HG02884 (cell line): ENCODE results near the gene FABP1.

Experiments used
- ATAC-seq: cut with Tn5 transposase; IDR thresholded peaks from one replicate; pipeline ENCODE4 v1.9.1; 2021; ENCODE audit warnings: mild to moderate bottlenecking, moderate library complexity; ENCODE audit not compliant: unreplicated experiment

The FABP1 gene

DNA sequence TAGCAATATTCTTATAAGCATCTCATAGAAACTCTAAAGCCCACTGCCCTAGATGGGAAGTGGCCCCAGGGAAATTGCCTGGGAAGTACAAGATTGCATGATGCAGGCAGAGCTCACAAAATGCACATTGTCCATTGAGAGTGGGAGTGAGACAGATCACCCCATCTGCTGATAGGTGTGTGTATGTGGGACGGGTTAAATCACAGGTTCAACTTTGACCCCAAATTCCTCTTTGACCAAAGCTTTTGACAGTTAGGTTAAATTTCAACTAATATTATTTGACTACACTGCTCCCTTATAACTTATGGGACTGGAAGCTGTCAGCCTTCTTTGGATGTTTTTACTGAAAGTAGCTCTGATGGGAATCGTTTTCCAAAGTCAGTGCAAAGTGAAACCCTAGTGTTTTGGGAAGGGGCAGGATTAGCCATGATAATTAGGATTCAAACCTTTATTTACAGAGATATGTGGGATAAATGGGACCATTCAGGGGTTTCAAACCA lies 11.4 kb upstream of the FABP1 start:
- ATAC-seq = no peak

- ATAC-seq = no peak
Measured at GRCh38 chr2:88137833-88138232, 10.0 kb upstream of the FABP1 start.

- ATAC-seq = no peak
Measured at GRCh38 chr2:88136817-88137216, 9.0 kb upstream of the FABP1 start.

DNA sequence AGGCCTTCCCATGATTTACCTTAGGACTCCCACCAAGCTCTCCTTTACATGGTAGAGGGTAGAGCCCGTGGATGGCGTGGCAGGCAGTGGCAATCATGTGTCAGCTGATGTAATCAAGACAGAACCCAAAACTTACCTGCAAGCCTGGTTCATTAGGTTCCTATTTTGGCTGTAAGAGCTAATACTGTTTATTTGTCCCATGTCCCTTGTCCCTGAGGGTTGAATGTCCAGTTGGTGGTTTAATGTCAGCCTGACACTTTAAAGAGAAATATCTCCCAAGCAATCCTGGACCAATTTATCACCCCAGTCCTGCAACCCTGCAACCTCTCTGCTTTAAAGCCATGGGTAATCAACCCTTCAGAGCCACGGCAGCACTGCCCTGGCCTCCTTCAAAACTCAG lies 6.0 kb upstream of the FABP1 start:
- ATAC-seq = no peak

DNA sequence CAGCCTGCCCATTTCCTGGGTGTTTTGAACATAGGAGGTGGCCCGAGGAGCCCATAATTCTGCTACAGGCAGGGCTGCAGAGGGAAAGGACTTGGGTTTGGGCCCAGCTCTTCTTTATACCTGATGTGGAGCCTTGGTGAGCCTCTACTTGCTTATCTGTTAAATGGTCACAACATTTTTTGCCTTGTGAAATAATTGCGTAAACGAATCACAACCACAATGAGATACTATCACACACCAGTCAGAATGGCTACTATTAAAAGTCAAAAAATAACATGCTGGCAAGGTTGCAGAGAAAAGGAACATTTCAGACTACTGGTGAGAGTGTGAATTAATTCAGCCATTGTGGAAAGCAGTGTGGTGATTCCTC lies 4.1 kb upstream of the FABP1 start:
- no peak for ATAC-seq

GRCh38 chr2:88131201-88131998 lies 3.5 kb upstream of the FABP1 start:
- no peak for ATAC-seq

DNA sequence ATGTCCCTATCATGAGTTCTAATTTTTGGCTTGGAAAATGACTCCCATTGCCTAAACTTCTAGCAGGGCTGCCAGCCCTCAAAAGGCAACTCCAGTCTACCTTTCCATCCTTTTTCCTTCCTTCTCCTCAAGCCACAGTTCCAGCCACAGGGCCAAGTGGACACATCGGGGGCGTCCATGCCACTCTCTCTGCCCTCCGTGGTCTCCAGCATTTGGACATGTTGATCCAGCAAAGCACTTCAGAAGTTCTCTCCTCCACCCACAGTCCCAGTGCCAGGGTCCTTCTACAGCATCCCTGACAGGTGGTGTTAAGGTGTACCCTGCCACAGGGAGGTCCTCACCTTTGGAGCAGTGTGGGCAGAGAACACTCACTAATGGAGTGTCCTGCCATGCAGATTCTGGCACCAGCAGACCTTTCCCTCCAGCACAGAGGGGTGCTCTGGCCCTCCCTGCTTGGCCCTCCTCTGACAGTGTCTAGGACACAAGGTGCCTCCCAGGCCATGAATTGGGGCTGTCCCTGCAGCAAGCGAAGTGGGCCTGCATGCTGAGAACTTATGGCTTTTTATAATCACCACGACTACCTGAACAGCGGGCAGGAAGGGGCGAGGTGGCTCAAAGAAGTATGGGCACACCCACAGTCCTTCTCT lies 1.6 kb upstream of the FABP1 start:
- no peak for ATAC-seq

DNA sequence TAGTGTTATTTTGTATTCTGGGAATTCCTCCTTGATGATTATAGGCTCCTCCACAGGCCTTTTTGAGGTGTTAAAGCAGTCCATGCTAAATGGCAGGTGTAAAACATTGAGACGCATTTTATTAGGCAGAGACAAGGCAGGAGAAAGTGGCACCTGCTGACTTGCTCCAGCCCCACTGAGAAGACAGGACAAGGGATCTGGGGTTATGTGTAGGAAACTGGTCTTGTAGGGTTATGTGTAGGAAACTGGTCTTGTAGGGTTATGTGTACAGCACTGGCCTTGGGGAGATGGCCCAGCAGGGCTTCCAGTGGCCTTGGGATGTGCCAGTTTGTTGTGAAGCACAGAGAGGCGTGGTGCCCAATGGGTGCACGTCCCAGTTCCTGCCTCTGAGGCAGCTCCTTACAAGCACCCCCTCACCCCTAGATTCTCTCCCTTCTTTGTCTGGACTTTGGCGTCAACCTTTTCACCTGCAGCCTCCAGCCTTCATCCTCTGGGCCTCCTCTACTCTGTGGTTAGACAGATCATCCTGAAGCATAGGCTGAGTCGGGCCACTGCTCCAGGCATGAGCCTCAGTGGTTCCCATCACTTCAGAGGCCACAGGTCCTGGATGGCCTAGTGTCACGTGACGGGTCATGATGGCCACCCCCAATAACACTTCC lies 921 bp upstream of the FABP1 start:
- ATAC-seq = no peak

GRCh38 chr2:88127638-88127887 lies 299 bp downstream of the FABP1 start:
- no peak for ATAC-seq

- ATAC-seq = no peak
Measured at GRCh38 chr2:88126772-88127637, 857 bp downstream of the FABP1 start.

DNA sequence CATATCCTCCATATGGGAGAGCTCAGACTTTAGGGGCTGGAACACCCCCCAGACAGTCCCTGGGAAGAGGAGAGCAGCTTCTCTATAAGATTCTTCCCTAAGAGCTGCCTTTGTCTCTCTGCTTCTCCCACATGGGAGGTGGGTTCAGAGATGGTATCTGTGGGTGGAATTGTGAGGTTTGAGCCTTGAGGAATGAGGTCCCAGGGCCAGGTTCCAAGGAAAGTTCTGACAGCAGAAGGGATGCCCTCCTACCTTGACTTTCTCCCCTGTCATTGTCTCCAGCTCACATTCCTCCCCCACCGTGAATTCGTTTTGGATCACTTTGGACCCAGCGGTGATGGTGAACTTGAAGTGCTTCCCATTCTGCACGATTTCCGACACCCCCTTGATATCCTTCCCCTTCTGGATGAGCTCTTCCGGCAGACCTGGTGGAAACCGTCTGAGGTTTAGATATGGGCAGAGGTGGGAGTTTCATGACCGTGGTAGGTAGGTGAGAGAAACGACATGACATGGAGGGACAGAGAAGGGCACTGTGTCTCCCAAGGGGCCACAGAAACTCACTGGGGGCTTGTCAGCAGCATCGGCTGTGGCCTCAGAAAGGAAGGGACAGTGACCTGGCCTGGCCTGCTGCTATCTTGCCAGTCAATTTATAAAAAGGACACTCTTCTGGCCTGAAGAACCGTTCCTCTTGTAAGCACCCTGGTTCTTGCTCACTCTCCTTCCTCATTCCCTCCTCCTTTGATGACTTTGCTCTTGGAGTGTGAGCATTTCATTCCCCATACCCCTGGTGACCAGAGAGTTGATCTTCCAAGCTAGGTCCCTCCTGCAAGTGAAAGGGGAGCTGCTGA lies 1.7 kb downstream of the FABP1 start:
- no peak for ATAC-seq

- no peak for ATAC-seq
Measured at GRCh38 chr2:88125344-88125923, 2.4 kb downstream of the FABP1 start.

GRCh38 chr2:88123975-88124917 lies 3.6 kb downstream of the FABP1 start:
- no peak for ATAC-seq

GRCh38 chr2:88123164-88123974 lies 4.5 kb downstream of the FABP1 start:
- no peak for ATAC-seq

- ATAC-seq = no peak
Measured at GRCh38 chr2:88122141-88122884, 5.5 kb downstream of the FABP1 start.

- ATAC-seq = no peak
Measured at GRCh38 chr2:88121678-88122077, 6.2 kb downstream of the FABP1 start.

GRCh38 chr2:88117973-88118372 lies 9.9 kb downstream of the FABP1 start:
- no peak for ATAC-seq
